Nephron progenitor cell (in vitro differentiated cells): ENCODE measurements around the gene KRTAP12-2.
A peak's percentile ranks its signal among the peaks of the same experiment; 100 is the strongest.

Experiments used
- DNase-seq: peaks from one replicate; pipeline ENCODE4 v3.0.0; 2021
- H3K27ac Mint-ChIP-seq: 2 replicates; pipeline ENCODE4 v1.8.0; 2021; ENCODE audit warnings: mild to moderate bottlenecking, moderate library complexity, mixed read lengths
- H3K27me3 Mint-ChIP-seq: 2 replicates; pipeline ENCODE4 v1.8.0; 2021; ENCODE audit warnings: mild to moderate bottlenecking, low read depth, mixed read lengths; ENCODE audit not compliant: poor library complexity
- H3K36me3 Mint-ChIP-seq: 2 replicates; pipeline ENCODE4 v1.8.0; 2021; ENCODE audit warnings: low read depth, mixed read lengths
- H3K4me1 Mint-ChIP-seq: 2 replicates; pipeline ENCODE4 v1.8.0; 2021; ENCODE audit warnings: mixed read lengths
- H3K4me3 Mint-ChIP-seq: 2 replicates; pipeline ENCODE4 v1.8.0; 2021; ENCODE audit warnings: mild to moderate bottlenecking, moderate library complexity, mixed read lengths
- H3K9me3 Mint-ChIP-seq: 2 replicates; pipeline ENCODE4 v1.8.0; 2021; ENCODE audit warnings: mild to moderate bottlenecking, moderate library complexity, mixed read lengths
- TF ChIP-seq, protein P1 (sequence below): fragments of 200-600 bp; sonication (generic); IDR thresholded peaks from 2 replicates; pipeline ENCODE4 v1.5.0; 2021; ENCODE audit warnings: antibody characterized with exemption

The KRTAP12-2 gene

DNA sequence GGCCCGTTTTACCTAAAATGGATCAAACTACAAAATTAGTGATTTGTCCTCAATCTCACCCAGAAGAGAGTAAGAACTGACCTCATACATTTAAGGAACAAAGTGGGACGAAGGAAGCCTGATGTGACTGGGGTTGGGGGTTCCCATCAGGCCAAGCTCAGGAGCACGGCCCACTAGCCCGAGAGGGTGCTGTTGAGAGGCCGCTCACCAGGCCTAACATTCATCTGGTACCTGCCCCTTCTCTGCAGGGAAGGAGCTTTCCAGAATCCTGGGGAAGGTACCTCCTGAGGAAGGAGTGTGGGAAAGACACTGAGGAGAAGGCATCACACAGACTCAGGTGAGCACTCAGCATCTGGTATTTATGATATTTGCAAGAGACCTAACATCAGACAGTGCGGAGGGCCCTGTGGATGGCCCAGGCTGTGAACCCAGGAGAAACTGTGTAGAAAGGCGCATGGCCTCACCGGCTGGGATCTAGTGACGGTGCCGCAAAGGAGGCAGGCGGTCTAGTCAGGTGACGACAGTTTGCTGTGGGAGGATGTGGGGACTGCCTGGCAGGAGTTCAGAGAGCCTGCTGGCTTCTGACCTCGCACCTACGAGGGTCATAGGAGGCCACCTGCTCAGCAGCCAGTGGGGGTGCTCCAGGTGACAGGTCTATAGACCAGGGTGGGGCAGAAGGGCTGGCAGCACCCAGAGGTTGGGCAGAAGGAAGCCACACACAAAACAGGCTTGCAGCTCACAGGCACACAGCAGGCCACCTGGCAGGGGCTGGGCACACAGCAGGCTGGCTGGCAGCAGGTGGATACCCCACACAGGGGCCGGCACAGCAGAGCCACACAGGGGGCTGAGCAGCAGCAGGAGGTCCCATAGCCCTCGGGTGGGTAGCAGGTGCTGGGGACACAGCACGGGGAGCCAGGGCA, 12.8 kb downstream of the KRTAP12-2 start:
- Mint-ChIP-seq H3K9me3 (peaks cover 43% of the 10 kb centered on the region), H3K27ac (no peak overlapping the region)
- TF ChIP-seq, protein P1, sequence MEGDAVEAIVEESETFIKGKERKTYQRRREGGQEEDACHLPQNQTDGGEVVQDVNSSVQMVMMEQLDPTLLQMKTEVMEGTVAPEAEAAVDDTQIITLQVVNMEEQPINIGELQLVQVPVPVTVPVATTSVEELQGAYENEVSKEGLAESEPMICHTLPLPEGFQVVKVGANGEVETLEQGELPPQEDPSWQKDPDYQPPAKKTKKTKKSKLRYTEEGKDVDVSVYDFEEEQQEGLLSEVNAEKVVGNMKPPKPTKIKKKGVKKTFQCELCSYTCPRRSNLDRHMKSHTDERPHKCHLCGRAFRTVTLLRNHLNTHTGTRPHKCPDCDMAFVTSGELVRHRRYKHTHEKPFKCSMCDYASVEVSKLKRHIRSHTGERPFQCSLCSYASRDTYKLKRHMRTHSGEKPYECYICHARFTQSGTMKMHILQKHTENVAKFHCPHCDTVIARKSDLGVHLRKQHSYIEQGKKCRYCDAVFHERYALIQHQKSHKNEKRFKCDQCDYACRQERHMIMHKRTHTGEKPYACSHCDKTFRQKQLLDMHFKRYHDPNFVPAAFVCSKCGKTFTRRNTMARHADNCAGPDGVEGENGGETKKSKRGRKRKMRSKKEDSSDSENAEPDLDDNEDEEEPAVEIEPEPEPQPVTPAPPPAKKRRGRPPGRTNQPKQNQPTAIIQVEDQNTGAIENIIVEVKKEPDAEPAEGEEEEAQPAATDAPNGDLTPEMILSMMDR: no peak

DNA sequence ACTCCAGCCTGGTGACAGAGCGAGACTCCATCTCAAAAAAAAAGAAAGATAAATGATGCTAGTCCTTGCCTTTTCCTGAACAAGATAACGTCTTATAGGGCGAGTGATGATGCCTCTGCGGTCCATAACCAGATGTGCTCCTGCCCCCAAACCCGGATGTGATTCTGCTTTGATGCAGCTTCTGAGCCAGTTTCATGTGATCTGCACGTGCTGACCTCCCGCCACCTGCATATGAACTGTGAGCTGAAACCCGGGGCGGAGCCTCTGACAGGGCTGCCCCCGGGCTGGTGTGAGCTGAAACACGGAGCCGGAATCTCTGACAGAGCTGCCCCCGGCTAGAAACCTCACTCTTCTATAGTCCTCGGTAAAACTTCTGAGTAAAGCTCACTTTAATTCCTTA, 13.6 kb downstream of the KRTAP12-2 start:
- peaks cover 6% of the 10 kb centered on the region for H3K4me1 Mint-ChIP-seq

More for the DNA sequence above, 12.8 kb downstream of the KRTAP12-2 start:
- H3K36me3 Mint-ChIP-seq: peaks cover 7% of the 10 kb centered on the region
- peaks cover 12% of the 10 kb centered on the region for H3K27me3 Mint-ChIP-seq
- no peak for DNase-seq
- H3K4me3 Mint-ChIP-seq: no peak overlapping the region
- peaks cover 8% of the 10 kb centered on the region for H3K4me1 Mint-ChIP-seq

DNA sequence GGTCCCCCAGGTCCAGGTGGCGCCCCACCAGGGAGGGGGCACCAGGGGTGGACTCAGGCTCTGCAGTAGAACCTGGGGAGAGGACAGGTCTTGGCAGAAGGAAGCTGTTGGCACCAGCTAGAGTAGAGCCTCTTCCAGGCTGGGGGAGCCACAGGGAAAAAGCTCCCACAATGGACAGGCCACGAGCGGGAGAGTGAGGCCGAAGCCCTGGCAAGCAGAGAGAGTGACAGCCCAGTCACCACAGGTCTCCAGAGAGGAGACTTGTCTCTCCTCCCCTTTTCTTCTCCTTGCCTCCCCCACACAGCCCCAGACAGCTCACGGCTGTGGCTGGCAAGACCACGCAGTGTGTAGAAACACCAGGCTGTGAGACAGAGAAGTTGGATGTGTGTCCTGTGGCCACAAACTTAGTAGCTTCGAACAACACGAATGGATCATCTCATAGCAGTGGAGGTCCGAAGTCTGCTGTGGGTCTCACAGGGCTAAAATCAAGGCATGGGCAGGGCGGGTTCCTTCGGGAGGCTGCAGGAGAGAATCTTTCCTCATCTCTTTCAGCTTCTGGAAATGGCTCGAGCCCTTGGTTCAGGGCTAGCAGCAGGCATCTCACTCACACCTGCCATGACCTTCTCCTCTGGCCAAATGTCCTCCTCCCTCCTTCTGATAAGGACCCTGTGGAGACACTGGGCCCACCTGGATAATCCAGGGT, 15.6 kb downstream of the KRTAP12-2 start:
- H3K27me3 Mint-ChIP-seq: peaks cover 10% of the 10 kb centered on the region
- peaks cover 19% of the 10 kb centered on the region for H3K4me1 Mint-ChIP-seq
- H3K36me3 Mint-ChIP-seq: no peaks in the 10 kb centered on the region
- DNase-seq: no peak
- H3K9me3 Mint-ChIP-seq: peaks cover 28% of the 10 kb centered on the region
- H3K4me3 Mint-ChIP-seq: no peak overlapping the region
- TF ChIP-seq, protein P1: no peak
- no peak overlapping the region for H3K27ac Mint-ChIP-seq

More for the DNA sequence above, 13.6 kb downstream of the KRTAP12-2 start:
- H3K27ac Mint-ChIP-seq: no peak overlapping the region
- H3K4me3 Mint-ChIP-seq: no peak overlapping the region
- peaks cover 7% of the 10 kb centered on the region for H3K36me3 Mint-ChIP-seq
- H3K9me3 Mint-ChIP-seq: peaks cover 38% of the 10 kb centered on the region
- no peak for DNase-seq
- H3K27me3 Mint-ChIP-seq: peaks cover 12% of the 10 kb centered on the region
- TF ChIP-seq, protein P1: no peak

DNA sequence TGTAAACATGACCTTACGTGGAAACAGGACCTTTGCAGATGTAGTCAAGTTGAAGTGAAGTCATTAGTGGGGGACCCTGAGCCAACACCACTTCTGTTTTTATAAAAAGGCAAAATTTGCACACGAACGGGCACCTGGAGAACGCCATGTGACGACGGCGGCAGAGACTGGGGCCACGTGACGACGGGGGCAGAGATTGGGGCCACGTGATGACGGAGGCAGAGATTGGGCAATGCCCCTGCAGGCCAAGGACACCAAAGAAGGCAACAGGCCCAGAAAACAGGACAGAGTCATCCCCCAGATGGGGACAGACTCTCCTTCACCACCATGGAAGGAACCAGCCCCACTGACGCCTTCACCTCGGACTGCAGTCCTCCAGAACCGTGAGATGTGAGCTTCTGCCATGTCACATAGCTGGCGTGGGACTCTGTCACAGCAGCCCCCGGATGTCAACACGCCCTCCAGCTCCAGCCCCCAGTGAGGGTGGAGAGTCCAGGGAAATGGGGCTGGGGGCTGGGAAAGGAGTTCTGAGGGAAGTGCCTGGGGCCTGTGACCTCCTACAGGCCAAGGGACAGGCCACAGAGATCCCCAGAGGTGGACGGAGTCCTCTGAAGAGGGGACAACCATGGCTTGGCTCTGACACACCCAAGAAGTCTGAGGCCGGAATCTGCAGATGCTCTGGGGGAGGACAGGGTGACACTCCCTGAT, 16.3 kb downstream of the KRTAP12-2 start:
- Mint-ChIP-seq H3K36me3 (no peaks in the 10 kb centered on the region), H3K4me1 (peaks cover 19% of the 10 kb centered on the region), H3K27ac (no peak overlapping the region), H3K27me3 (peaks cover 10% of the 10 kb centered on the region), H3K9me3 (peaks cover 25% of the 10 kb centered on the region), H3K4me3 (no peak overlapping the region)
- TF ChIP-seq, protein P1: no peak
- DNase-seq: no peak

DNA sequence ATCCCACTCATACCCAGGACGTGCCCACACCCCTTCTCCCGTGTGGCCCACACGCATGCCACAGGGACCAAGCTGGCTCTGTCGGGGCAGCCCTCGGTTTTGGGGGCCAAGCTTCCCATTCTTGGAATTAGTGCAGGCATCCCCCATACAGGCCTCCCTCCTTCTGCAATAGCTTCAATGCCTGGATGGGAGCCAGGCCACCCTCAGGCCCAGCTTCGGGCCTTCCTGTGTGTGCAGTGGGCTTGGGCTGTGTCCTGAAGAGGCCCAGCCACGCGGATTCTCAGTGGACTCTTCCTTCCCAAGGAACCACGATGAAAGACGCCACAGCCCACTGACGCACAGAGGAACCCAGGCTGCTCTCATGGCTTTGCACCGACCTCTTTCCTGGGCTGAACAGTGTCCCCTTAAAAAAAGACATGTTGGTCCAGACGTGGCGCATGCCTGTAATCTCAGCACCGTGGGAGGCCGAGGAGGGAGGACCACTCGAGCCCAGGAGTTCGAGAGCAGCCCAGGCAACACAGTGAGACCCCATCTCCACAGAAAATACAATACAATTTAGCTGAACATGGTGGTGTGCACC, 17.1 kb downstream of the KRTAP12-2 start:
- TF ChIP-seq, protein P1: no peak
- H3K9me3 Mint-ChIP-seq: peaks cover 29% of the 10 kb centered on the region
- peak overlapping the region; percentile 57 for H3K27ac Mint-ChIP-seq

More for the DNA sequence above, 17.1 kb downstream of the KRTAP12-2 start:
- DNase-seq: no peak
- H3K27me3 Mint-ChIP-seq: peaks cover 10% of the 10 kb centered on the region
- peaks cover 6% of the 10 kb centered on the region for H3K36me3 Mint-ChIP-seq
- no peak overlapping the region for H3K4me3 Mint-ChIP-seq
- peaks cover 19% of the 10 kb centered on the region for H3K4me1 Mint-ChIP-seq
